ENCODE results near the gene FRMD8.
A peak's percentile ranks its signal among the peaks of the same experiment; 100 is the strongest.
"Not testable (repeated sequence)": the region's sequence is repeated elsewhere in the genome, so short reads cannot be mapped to it uniquely, and the experiment has no call there.

The FRMD8 gene

DNA sequence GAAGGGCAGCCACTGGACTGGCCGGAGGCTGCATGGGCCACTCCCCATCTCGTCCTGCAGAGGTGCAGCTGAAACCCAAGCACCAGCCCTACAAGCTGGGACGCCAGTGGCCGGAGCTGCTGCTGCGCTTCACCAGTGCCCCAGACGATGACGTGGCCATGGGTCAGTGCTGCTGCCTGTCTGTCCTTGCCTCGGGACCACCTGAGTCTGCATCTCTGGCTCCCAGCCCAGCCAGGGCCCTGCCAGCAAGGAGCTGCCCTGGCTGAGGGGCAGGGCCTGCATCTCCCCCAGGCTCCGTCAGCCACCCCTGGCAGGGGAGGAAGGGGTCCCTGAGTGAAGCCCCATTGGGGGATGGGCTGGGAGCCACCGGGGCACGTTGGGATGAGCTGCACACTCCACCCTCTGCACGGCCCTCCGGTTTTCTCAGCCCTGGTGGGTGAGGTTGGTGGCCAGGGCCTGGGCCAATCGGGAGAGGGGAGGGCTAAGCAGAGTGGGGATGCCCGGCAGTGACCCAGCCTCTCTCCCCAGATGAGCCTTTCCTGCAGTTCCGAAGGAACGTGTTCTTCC lies 7.2 kb downstream of the FRMD8 start:
- DNase-seq (ENCODE audit: low spot score) = no peak

- DNase-seq (ENCODE audit: low spot score) = no peak
Measured at GRCh38 chr11:65394125-65394536, 7.7 kb downstream of the FRMD8 start.

GRCh38 chr11:65395961-65396530 lies 9.6 kb downstream of the FRMD8 start:
- no peak for DNase-seq (ENCODE audit: low spot score)

DNA sequence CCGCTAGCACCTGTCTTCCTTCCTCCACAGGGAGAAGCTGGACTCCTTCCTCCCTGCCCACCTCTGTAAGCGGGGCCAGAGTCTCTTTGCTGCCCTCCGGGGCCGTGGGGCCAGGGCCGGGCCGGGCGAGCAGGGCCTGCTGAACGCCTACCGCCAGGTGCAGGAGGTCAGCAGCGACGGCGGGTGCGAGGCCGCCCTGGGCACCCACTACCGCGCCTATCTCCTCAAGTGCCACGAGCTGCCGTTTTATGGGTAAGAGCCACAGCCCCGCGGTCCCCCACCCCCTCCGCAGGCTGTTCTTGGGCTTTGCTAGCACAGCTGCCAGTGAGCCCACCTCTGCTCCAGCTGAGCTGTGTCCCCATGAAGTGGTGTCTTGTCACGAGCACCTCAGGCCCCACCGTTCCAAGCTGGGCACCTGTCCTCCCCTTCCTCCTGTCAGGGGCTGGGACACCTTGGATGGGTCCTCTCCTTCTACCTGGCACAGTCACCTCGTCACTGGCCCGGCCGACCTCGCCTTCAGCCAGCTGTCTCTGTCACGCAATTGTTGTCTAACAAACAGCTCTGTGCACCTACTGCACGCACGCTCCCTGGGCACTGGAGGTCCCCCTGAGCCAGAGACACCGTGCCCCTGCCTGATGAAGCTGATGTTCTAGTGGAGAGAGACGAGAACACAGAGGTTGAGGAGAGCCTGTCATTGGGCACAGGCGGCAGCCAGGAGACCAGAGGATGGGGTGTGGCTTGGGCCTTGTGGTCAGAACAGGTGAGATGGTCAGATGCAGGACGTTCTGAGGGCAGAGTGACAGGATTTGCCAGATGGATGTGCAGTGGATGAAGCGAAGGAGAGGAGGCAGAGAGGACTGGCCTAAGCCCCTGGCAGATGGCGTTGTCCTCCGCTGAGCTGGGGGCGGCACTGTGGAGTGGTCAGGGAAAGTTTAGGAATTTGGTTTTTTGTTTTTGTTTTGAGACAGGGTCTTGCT lies 10.6 kb downstream of the FRMD8 start:
- no peak for DNase-seq (ENCODE audit: low spot score)

DNA sequence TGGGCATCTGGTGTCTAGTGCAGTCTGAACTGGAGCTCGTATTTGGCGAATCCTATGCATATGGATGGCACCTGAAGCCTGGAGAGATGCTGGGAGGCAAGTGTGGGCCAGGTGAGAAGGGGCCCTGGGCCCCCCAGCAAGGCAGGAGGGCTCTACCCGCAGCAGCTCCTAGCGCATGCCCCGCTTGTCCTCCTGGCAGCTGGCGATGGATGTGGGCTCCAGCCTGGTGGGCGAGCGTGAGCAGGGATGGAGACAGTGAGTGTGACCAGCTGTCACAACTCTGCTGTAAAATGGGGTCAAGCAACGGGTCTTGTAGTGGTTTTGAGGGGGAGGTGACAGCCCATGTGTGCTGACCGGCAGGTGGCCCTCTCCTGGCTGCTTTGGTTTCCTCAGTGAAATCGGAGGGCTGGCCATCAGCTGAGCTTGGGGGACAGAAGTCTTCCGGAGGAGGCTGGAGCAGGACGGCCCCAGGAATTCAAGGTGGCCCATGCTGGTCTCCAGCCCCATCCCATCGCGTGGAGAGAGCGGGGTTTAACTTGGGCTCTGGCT lies 12.0 kb downstream of the FRMD8 start:
- DNase-seq (ENCODE audit: low spot score) = no peak

DNA sequence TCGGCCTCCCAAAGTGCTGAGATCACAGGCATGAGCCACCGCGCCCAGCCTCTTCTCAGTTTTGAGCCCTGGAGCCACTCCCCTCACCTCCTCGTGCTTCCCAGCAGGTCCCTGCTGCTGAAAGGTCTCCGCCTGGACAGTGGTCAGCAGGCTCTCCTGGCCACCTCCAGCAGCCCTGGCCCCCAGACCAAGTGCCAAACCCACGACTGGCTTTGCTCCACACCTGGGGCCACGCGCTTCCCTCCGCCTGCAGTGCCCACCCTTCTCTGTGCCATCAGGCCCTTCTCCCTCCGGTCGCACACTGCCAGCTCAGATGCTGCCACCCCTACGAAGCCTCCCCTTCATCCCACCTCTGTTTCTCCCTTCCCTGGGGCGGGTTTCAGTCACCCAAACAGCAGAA lies 12.8 kb downstream of the FRMD8 start:
- DNase-seq (ENCODE audit: low spot score) = no peak

- no peak for DNase-seq (ENCODE audit: low spot score)
Measured at GRCh38 chr11:65399845-65400244, 13.4 kb downstream of the FRMD8 start.

- no peak for DNase-seq (ENCODE audit: low spot score)
Measured at GRCh38 chr11:65400307-65401072, 14.1 kb downstream of the FRMD8 start.

DNA sequence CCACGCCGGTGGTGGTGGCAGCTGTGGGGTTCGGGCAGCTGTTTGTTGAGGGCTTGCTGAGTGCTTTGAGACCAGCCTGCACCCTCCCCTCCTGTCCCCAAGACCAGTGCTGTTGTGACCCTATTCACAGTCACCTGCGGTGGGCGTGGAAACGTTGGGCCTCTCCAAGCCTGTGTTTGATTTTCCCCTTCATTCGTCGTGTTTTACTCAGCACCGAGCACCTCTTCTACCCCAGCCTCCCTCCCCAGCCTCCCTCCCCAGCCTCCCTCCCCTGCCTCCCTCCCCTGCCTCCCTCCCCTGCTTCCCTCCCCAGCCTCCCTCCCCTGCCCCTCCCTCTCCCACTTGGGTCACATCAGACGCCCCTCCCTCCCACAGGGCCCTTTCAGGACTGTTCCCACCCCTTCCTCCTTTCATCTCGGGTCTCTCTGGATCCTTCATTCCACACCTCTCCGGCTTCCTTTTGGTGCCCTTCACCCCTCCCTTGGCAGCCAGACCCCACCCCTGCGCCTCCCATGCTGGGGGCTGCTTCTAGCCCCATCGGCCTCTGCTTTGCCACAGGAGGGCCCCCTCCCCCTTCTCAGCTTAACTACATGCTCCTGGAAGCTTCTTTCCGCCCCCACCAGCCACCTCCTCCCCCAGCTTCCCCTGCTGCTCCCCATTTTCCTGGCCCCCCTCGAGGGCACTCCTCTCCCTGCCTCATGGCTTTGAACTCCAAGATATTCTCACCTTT lies 14.8 kb downstream of the FRMD8 start:
- no peak for DNase-seq (ENCODE audit: low spot score)

- DNase-seq (ENCODE audit: low spot score) = no peak
Measured at GRCh38 chr11:65401803-65402248, 15.4 kb downstream of the FRMD8 start.

DNA sequence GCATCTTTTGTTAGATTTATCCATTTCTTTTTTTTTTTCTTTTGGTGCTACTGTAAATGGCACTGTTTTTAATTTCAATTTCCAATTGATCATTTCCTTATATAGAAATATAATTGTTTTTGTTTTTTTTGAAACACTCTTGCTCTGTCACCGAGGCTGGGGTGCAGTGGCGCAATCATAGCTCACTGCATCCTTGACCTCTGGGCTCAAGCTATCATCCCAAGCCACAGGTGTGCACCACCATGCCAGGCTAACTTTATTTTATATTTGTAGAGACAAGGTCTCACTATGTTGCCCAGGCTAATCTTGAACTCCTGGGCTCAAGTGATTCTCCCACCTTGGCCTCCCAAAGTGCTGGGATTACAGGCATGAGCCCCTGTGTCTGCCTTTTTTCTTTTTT lies 16.4 kb downstream of the FRMD8 start:
- DNase-seq (ENCODE audit: low spot score) = no peak

- no peak for DNase-seq (ENCODE audit: low spot score)
Measured at GRCh38 chr11:65403607-65404121, 17.2 kb downstream of the FRMD8 start.

DNA sequence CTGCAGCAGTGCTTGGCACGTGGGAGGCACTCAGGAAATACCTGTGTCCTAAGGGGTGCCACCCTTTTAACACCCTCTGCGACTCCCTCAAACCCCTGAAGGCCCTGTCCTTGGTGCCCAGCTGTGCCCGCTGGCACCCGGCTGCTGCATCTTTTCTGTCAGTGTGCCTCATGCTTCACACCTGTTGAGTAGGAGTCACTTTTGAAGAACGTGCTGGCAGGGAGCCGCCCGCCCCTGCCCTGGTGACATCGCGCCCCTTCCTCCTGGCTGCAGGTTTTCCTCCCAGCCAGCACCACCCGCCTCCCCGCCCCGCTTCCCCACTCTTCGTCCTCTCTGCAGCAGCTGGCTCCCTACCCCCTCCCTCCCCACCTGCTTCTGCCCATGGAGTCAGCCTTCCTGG lies 17.8 kb downstream of the FRMD8 start:
- no peak for DNase-seq (ENCODE audit: low spot score)

DNA sequence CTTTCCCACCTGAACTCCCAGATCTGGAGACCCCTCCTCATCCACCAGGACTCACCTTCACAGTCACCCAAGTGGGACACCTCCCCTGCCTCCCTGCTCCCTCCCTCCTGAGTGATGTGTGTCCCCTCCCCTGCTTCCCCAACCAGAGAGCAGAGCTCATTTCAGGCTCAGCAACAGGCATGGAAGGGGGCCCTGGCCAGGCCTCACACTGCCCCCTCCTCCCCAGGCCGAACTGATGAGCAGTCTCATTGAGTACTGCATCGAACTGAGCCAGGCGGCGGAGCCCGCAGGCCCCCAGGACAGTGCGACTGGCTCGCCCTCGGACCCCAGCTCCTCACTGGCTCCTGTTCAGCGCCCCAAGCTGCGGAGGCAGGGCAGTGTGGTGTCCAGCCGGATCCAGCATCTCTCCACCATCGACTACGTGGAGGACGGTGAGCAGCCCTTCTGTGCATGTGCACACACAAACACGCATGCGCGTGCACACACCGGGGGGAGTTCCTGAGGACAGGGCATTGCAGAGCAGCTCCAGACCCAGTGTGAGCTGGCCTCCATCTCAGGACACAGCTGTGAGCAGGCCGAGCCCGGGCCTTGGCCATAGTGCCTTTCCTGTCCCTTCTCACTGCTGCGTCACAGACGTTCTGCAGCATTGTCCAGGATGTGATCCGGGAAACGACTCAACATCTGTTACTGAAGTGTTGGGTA lies 18.4 kb downstream of the FRMD8 start:
- no peak for DNase-seq (ENCODE audit: low spot score)

DNA sequence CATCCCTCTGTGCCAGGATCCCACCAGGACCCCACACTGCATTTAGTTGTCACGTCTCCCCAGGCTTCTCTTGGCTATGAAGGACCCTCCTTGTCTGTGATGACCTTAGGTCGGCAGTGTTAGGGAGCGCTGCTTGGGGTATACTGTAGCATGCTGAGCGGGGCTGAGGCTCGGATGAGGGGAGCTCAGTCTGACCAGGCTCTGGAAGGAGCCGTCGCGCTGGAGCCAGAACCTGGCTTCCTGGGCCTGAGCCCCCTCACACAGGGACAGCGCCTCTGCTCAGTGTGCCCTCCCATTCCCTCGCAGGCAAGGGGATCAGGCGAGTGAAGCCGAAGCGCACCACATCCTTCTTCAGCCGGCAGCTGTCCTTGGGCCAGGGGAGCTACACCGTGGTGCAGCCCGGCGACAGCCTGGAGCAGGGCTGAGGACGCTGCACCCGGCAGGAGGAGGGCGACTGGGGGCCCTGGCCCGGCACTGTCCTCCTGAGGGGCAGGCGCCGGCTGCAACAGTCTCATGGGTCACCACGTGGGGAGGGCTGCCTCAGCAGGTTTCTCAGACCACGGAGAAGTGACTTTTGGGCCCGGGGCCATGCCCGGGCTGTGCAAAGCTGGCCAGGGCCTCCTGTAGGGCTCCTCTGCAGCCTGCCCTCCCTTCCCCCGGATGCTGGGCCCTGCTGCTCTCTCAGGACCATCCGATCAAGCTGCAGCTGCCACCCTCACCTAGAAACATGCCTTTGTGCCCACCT lies 24.7 kb downstream of the FRMD8 start:
- DNase-seq (ENCODE audit: low spot score) = peak; percentile 14

- DNase-seq (ENCODE audit: low spot score) = no peak
Measured at GRCh38 chr11:65411681-65412070, 25.2 kb downstream of the FRMD8 start.

DNA sequence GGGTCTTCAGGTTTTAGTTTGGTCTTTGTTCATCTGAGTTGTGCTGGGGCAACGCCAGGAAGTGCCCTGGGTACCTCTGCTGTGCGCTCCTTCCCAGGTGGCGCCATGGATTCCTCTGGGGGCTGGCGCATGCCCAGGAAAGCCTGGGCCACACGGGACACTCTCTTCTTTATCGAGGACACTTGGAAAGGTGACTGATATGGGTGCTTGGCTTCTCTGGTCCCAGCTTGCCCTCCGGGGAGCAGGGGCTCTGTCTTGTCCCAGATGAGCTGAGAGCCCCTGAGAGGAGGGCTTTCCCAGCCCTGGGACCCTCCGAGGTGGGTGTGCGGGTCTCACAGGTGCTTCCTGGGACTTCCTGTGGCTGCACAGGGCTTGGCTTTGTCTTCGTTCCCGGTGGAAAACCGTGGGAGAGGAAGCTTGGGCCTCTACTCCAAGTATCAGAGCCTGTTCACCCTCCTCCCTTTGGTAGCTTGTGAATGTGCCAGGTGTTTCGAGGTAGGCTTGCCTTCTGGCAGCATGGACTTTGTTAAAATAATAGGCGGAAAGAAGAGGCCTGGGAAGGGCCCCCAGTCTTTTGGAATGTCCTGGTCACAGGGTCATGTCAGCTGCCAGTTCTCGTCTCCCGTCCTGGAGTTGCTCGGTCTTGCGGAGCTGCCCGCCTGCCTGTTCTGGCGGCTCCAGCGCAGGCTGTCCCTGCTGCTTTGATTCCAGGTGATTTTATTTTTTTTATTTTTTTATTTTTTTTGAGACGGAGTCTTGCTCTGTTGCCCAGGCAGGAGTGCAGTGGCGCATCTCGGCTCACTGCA lies 26.0 kb downstream of the FRMD8 start:
- peak; percentile 6 for DNase-seq (ENCODE audit: low spot score)

- DNase-seq (ENCODE audit: low spot score) = not testable (repeated sequence)
Measured at GRCh38 chr11:65413077-65413664, 26.7 kb downstream of the FRMD8 start.

All from D341Med (cell line).